Coronary artery (tissue), 2 donors: Measurements from ENCODE around the gene ABHD12.

Experiments
- DNase-seq: peaks from one replicate; pipeline ENCODE4 v3.0.0-alpha.2; 2017; ENCODE audit warnings: low spot score
- H3K27ac ChIP-seq, 2 donors: fragments of 200-600 bp; sonication (generic); one replicate each; pipeline ENCODE4 v1.5.1; 2016 to 2019
- H3K4me3 ChIP-seq: fragments of 200-600 bp; sonication (generic); 2 replicates; pipeline ENCODE4 v1.5.1; 2016; ENCODE audit warnings: mild to moderate bottlenecking, moderate library complexity
- TF ChIP-seq, protein P1 (sequence below): fragments of 200-600 bp; sonication (generic); IDR thresholded peaks from one replicate; pipeline ENCODE4 v1.5.1; 2019; ENCODE audit warnings: antibody characterized with exemption

The ABHD12 gene

DNA sequence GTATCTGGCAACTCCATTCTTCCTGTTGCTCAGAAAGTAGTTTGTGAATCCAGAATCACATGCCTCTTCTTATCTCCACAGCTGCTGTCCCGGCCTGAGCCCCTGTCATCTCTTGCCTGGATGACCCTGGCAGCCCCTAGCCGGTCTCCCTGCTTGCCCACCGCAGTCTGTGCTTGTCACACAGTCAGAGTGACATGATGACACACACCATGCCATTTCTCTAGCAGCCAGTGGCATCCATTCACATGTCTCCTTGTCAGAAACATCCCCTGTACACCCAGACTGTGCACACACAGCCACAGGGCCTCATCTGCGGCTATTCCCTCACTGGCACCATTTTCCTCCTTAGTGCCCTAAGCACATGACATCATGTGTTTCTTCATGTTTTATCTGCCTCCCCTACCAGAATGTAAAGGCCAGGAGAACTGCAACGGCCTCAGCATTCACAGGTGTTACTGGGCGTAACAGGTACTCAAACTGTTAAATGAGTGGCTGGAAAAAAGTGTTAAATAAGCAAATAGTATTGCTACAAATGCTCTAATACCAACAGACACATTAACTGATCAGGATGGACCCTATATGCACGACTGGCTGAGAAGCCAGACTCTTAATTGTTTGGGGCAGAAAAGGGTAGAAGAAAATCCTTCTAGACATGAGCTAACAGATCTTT is 9.6 kb downstream of the ABHD12 start:
- no peak for DNase-seq
- TF ChIP-seq, protein P1, sequence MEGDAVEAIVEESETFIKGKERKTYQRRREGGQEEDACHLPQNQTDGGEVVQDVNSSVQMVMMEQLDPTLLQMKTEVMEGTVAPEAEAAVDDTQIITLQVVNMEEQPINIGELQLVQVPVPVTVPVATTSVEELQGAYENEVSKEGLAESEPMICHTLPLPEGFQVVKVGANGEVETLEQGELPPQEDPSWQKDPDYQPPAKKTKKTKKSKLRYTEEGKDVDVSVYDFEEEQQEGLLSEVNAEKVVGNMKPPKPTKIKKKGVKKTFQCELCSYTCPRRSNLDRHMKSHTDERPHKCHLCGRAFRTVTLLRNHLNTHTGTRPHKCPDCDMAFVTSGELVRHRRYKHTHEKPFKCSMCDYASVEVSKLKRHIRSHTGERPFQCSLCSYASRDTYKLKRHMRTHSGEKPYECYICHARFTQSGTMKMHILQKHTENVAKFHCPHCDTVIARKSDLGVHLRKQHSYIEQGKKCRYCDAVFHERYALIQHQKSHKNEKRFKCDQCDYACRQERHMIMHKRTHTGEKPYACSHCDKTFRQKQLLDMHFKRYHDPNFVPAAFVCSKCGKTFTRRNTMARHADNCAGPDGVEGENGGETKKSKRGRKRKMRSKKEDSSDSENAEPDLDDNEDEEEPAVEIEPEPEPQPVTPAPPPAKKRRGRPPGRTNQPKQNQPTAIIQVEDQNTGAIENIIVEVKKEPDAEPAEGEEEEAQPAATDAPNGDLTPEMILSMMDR, result no peak
- Histone ChIP-seq H3K4me3 (no peak overlapping the region), H3K27ac (no peak overlapping the region)

DNA sequence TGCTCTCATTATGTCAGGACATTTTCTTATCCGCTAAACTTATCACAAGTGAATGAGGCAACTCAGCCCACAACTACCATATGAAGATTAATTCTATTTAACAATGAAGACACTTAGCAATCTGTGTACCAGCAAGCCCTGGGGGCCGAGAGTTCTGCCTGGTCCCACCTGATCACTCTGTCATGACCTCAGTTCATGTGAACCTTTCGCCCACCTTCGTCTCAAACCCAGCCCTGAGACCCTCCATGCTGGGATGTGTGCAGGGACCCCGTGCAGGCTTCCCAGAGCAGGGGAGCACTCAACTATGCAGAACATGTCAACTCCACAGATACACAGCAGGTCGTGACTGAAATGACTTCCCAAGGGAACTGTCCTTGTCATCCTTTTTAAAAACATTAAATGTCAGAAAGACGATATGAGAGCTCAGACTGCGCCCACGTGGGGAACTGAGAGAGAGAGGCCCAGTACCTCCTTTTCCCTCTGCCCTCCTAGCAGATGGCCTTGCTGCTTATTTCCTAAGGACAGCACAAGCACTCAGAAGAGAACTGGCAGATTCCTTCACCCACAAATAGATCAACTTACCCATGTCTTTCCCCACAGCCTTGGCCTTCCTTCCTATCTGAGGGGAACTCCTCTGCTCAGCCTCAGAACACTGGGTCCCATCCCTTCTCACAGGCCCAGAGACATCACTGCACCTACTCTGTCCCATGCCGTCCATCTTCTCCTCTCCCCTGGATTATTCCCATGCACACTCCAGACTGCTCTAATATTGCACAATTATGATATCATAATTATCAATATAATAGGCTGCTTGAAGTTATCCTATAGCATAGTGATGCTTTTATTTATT is 11.5 kb downstream of the ABHD12 start:
- Histone ChIP-seq H3K27ac (no peak overlapping the region), H3K4me3 (no peak overlapping the region)
- TF ChIP-seq, protein P1, result no peak
- no peak for DNase-seq

DNA sequence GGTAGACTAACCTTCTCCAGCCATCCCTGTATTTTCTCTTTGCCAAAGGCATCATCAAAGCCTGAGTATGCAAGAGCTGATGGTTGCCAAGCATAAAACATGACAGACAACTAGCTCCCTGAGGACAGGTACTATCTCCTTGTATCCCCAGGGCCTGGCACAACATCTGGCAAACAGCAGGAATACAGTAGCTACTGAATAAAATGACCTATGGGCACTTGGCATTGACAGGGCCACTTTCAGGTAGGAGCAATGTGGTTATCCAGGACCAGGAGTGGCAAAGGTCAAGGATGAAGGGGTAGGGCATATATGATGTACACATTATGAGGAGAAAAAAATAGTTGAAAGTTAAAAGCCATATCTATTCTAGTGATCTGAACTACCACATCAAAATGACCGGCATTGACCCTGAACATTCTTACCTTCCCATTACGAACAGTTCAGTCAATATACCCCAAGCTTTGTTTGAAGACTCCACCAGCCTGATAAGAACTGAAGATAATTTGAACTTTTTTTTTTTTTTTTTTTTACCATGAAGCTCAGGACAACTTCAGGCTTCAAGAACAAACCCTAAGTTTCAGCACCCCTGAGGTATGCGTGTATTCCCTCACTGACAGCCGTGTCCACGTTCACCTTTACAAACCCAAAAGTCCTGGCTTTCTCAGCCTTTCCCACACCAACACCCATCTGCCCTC is 12.3 kb downstream of the ABHD12 start:
- no peak overlapping the region for H3K27ac ChIP-seq
- TF ChIP-seq, protein P1, result no peak

DNA sequence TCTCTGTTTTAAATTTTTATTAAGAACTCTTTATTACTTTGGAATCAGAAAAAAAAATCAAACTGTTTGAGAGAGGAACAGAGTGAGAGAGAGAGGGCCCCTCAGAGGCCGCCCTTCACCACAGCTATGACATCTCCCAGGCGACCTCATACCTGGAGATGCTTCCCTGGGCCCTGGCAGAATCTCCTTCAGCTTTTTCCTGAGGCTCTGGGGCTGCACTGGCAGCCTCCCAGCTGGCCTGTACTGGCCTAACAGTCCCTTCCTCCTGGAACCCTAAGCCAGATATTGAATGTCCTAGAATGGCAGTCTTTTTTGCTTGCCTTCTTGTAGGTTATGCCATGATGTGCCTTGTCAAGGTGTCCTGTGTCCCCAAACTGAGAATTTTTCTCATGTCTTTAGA is 13.7 kb downstream of the ABHD12 start:
- H3K4me3 ChIP-seq, result no peak overlapping the region
- DNase-seq, result no peak
- no peak overlapping the region for H3K27ac ChIP-seq
- TF ChIP-seq, protein P1, result no peak

More for the DNA sequence above, 12.3 kb downstream of the ABHD12 start:
- H3K4me3 ChIP-seq, result no peak overlapping the region
- DNase-seq, result no peak

DNA sequence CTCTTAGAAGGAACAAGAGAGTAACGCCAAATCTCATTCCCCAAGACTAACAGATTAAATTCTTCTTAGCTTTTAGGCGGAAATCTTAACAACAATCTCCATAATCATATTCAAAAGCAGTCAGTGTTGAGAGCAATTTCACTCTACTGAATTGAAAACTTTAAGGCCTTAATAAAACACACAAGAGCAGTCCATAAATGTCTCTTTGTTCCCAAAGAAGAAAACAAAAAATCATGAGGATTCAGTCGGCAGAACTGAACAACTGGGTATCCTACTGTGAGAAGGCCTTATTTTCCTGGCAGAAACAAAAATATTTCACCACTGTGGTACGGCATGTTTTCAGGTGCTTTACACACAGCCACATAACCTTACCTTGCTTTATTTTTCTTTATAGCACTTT is 14.4 kb downstream of the ABHD12 start:
- Histone ChIP-seq H3K27ac (no peak overlapping the region), H3K4me3 (no peak overlapping the region)
- no peak for DNase-seq
- TF ChIP-seq, protein P1, result no peak

DNA sequence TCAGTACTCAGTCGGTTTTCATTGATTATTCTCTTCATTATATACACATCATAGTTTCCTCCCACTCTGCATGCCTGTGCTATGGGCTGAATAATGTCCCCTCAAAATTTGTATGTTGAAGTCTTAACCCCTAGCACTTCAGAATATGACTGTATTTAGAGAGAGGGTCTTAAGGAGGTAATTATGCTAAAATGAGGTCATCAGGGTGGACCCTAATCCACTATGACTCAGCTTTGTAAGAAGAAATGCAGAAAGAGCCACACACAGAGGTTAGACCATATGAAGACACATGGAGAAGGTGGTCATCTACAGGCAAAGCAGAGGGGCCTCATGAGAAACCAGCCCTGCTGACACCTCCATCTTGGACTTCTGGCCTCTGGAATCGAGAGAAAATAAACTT is 15.8 kb downstream of the ABHD12 start:
- no peak overlapping the region for H3K27ac ChIP-seq
- H3K4me3 ChIP-seq, result no peak overlapping the region
- DNase-seq, result no peak
- TF ChIP-seq, protein P1, result no peak
